HG03108 (cell line): ENCODE data around the gene SLC8A1.

Source experiments
- ATAC-seq: cut with Tn5 transposase; IDR thresholded peaks from one replicate; pipeline ENCODE4 v1.9.1; 2021; ENCODE audit warnings: moderate library complexity; ENCODE audit not compliant: unreplicated experiment

Gene SLC8A1

GRCh38 chr2:40208463-40208862, 243.4 kb downstream of the SLC8A1 start:
- ATAC-seq = no peak

- no peak for ATAC-seq
Measured at GRCh38 chr2:40204268-40204667, 247.6 kb downstream of the SLC8A1 start.

- no peak for ATAC-seq
Measured at GRCh38 chr2:40202798-40203400, 249.0 kb downstream of the SLC8A1 start.

- ATAC-seq = no peak
Measured at GRCh38 chr2:40201425-40201824, 250.5 kb downstream of the SLC8A1 start.

GRCh38 chr2:40200366-40200915, 251.4 kb downstream of the SLC8A1 start:
- no peak for ATAC-seq

GRCh38 chr2:40199771-40200170, 252.1 kb downstream of the SLC8A1 start:
- ATAC-seq = no peak

GRCh38 chr2:40197121-40197520, 254.8 kb downstream of the SLC8A1 start:
- ATAC-seq = no peak

GRCh38 chr2:40193670-40194026, 258.2 kb downstream of the SLC8A1 start:
- ATAC-seq = no peak

- no peak for ATAC-seq
Measured at GRCh38 chr2:40192864-40193669, 258.8 kb downstream of the SLC8A1 start.

GRCh38 chr2:40190457-40190856, 261.4 kb downstream of the SLC8A1 start:
- ATAC-seq = no peak

GRCh38 chr2:40189881-40190280, 262.0 kb downstream of the SLC8A1 start:
- ATAC-seq = no peak

GRCh38 chr2:40187054-40187453, 264.8 kb downstream of the SLC8A1 start:
- ATAC-seq = no peak

- no peak for ATAC-seq
Measured at GRCh38 chr2:40184551-40184950, 267.3 kb downstream of the SLC8A1 start.

GRCh38 chr2:40181855-40182254, 270.0 kb downstream of the SLC8A1 start:
- no peak for ATAC-seq

GRCh38 chr2:40179801-40180200, 272.1 kb downstream of the SLC8A1 start:
- no peak for ATAC-seq

GRCh38 chr2:40178971-40179370, 272.9 kb downstream of the SLC8A1 start:
- peak; percentile 71 for ATAC-seq

GRCh38 chr2:40178171-40178778, 273.6 kb downstream of the SLC8A1 start:
- ATAC-seq = no peak

- no peak for ATAC-seq
Measured at GRCh38 chr2:40177366-40177765, 274.5 kb downstream of the SLC8A1 start.

GRCh38 chr2:40173276-40173675, 278.6 kb downstream of the SLC8A1 start:
- no peak for ATAC-seq

GRCh38 chr2:40169856-40170255, 282.0 kb downstream of the SLC8A1 start:
- ATAC-seq = no peak

GRCh38 chr2:40169430-40169829, 282.5 kb downstream of the SLC8A1 start:
- ATAC-seq = no peak

- no peak for ATAC-seq
Measured at GRCh38 chr2:40168546-40168945, 283.3 kb downstream of the SLC8A1 start.
